ENCODE results near the gene B3GNT8.

- TF ChIP-seq EZH2 (IDR thresholded peaks at IDR 0.05; ENCODE audit: borderline replicate concordance) (no peak), EZH2phosphoT487 (IDR thresholded peaks at IDR 0.05; ENCODE audit: low read depth, severe bottlenecking, unreplicated experiment) (no peak)
- TF ChIP-seq, protein P1, sequence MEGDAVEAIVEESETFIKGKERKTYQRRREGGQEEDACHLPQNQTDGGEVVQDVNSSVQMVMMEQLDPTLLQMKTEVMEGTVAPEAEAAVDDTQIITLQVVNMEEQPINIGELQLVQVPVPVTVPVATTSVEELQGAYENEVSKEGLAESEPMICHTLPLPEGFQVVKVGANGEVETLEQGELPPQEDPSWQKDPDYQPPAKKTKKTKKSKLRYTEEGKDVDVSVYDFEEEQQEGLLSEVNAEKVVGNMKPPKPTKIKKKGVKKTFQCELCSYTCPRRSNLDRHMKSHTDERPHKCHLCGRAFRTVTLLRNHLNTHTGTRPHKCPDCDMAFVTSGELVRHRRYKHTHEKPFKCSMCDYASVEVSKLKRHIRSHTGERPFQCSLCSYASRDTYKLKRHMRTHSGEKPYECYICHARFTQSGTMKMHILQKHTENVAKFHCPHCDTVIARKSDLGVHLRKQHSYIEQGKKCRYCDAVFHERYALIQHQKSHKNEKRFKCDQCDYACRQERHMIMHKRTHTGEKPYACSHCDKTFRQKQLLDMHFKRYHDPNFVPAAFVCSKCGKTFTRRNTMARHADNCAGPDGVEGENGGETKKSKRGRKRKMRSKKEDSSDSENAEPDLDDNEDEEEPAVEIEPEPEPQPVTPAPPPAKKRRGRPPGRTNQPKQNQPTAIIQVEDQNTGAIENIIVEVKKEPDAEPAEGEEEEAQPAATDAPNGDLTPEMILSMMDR (IDR thresholded peaks at IDR 0.05; ENCODE audit: poor library complexity), result no peak
These were observed 30.1 kb upstream of the B3GNT8 start for GRCh38 chr19:41457241-41457640.

Data from hepatocyte (in vitro differentiated cells).